Neural progenitor cell (in vitro differentiated cells): ENCODE results near the gene SRPK3. TPM values are rescaled to one million over a fixed set of nuclear protein-coding genes. Genes with fewer than 3 reads are reported as not detected.

ENCODE experiments used
- DNase-seq: peaks from one replicate; pipeline ENCODE4 v3.0.0-alpha.2; 2016; ENCODE audit warnings: low spot score
- H2AFZ ChIP-seq: fragments of 200-600 bp; sonication (generic); replicated peaks from 2 replicates; pipeline ENCODE4 v1.6.1; 2016; ENCODE audit warnings: antibody characterized with exemption
- H3F3A ChIP-seq: fragments of 200-600 bp; sonication (generic); 2 replicates; pipeline ENCODE4 v1.6.1; 2016; ENCODE audit warnings: antibody characterized with exemption, low read depth
- H3K27ac ChIP-seq: fragments of 200-600 bp; sonication (generic); 2 replicates; pipeline ENCODE4 v1.5.1; 2016; ENCODE audit warnings: mild to moderate bottlenecking
- H3K27me3 ChIP-seq: fragments of 200-600 bp; sonication (generic); 2 replicates; pipeline ENCODE4 v1.6.1; 2016; ENCODE audit warnings: mild to moderate bottlenecking, moderate library complexity
- H3K36me3 ChIP-seq: fragments of 200-600 bp; sonication (generic); 2 replicates; pipeline ENCODE4 v1.5.1; 2016
- H3K4me1 ChIP-seq: fragments of 200-600 bp; sonication (generic); 2 replicates; pipeline ENCODE4 v1.6.1; 2016; ENCODE audit warnings: mixed run types
- H3K4me2 ChIP-seq: fragments of 200-600 bp; sonication (generic); 2 replicates; pipeline ENCODE4 v1.6.1; 2016
- H3K4me3 ChIP-seq: fragments of 200-600 bp; sonication (generic); 2 replicates; pipeline ENCODE4 v1.5.1; 2016
- H3K79me2 ChIP-seq: fragments of 200-600 bp; sonication (generic); 2 replicates; pipeline ENCODE4 v1.6.1; 2016; ENCODE audit warnings: low read depth
- H3K9ac ChIP-seq: fragments of 200-600 bp; sonication (generic); 2 replicates; pipeline ENCODE4 v1.6.1; 2016
- H3K9me3 ChIP-seq: fragments of 200-600 bp; sonication (generic); 2 replicates; pipeline ENCODE4 v1.5.1; 2016; ENCODE audit warnings: low read depth
- H4K20me1 ChIP-seq: fragments of 200-600 bp; sonication (generic); 2 replicates; pipeline ENCODE4 v1.6.1; 2016; ENCODE audit warnings: low read depth
- H3K27ac Mint-ChIP-seq: 3 replicates; pipeline ENCODE4 v1.8.0; 2021; ENCODE audit warnings: mixed read lengths
- H3K27me3 Mint-ChIP-seq: 2 replicates; pipeline ENCODE4 v1.8.0; 2022; ENCODE audit warnings: low read depth, mild to moderate bottlenecking, inconsistent platforms, moderate library complexity, mixed read lengths; ENCODE audit not compliant: insufficient read depth
- H3K36me3 Mint-ChIP-seq: 3 replicates; pipeline ENCODE4 v1.8.0; 2021; ENCODE audit warnings: mixed read lengths
- H3K4me1 Mint-ChIP-seq: 3 replicates; pipeline ENCODE4 v1.8.0; 2021; ENCODE audit warnings: mixed read lengths
- H3K4me3 Mint-ChIP-seq: 3 replicates; pipeline ENCODE4 v1.8.0; 2021; ENCODE audit warnings: mild to moderate bottlenecking, moderate library complexity, mixed read lengths
- H3K9me3 Mint-ChIP-seq: 3 replicates; pipeline ENCODE4 v1.8.0; 2020; ENCODE audit warnings: mixed read lengths
- CTCF ChIP-seq: fragments of 200-600 bp; sonication (generic); IDR thresholded peaks from 2 replicates; pipeline ENCODE4 v1.5.1; 2017; ENCODE audit warnings: antibody characterized with exemption, mild to moderate bottlenecking
- EZH2 ChIP-seq: fragments of 200-600 bp; sonication (generic); IDR thresholded peaks from 2 replicates; pipeline ENCODE4 v1.6.1; 2017; ENCODE audit warnings: antibody characterized with exemption, mild to moderate bottlenecking, moderate library complexity
- EZH2phosphoT487 ChIP-seq: fragments of 200-600 bp; sonication (generic); IDR thresholded peaks from 2 replicates; pipeline ENCODE4 v1.6.1; 2017; ENCODE audit warnings: antibody characterized with exemption
- total RNA-seq: library from RNA; depleted of rRNA; stranded (reverse); fragments of >200 nt; gene quantifications from 2 replicates; pipeline ENCODE4 v1.2.3, GENCODE V29; 2015; ENCODE audit warnings: low replicate concordance

SRPK3 gene
- total RNA-seq, 1 donor from 2014 or later, result not detected

- no peaks in the 10 kb centered on the region for H3K36me3 ChIP-seq
- no peak overlapping the region for H3K4me3 ChIP-seq
- no peak overlapping the region for H3K27ac ChIP-seq
- peak; percentile 15 for DNase-seq
- no peaks in the 10 kb centered on the region for H3K79me2 ChIP-seq
- H2AFZ ChIP-seq, result no peak overlapping the region
- H3K36me3 Mint-ChIP-seq, result no peaks in the 10 kb centered on the region
- H3K27me3 ChIP-seq, result no peaks in the 10 kb centered on the region
- no peaks in the 10 kb centered on the region for H3F3A ChIP-seq
- H3K27me3 Mint-ChIP-seq, result peaks cover 8% of the 10 kb centered on the region
- H3K9ac ChIP-seq, result no peak overlapping the region
- H3K4me2 ChIP-seq, result no peak overlapping the region
- H3K9me3 Mint-ChIP-seq, result peaks cover 13% of the 10 kb centered on the region
- H4K20me1 ChIP-seq, result no peaks in the 10 kb centered on the region
- TF ChIP-seq CTCF, result peak; percentile 30
- TF ChIP-seq EZH2, result no peak
- H3K4me1 Mint-ChIP-seq, result peaks cover 8% of the 10 kb centered on the region
- H3K9me3 ChIP-seq, result no peaks in the 10 kb centered on the region
- H3K27ac Mint-ChIP-seq, result no peak overlapping the region
- no peak overlapping the region for H3K4me3 Mint-ChIP-seq
- H3K4me1 ChIP-seq, result no peaks in the 10 kb centered on the region
Measured at GRCh38 chrX:153782313-153782712, 1.5 kb downstream of the SRPK3 start.

- TF ChIP-seq EZH2 (no peak), CTCF (no peak), EZH2phosphoT487 (no peak)
- no peaks in the 10 kb centered on the region for H3K27me3 ChIP-seq
- H3K27me3 Mint-ChIP-seq, result peaks cover 8% of the 10 kb centered on the region
- no peak overlapping the region for H3K4me3 Mint-ChIP-seq
- no peaks in the 10 kb centered on the region for H3K4me1 ChIP-seq
- DNase-seq, result no peak
- peaks cover 15% of the 10 kb centered on the region for H3K9me3 Mint-ChIP-seq
- H3K4me2 ChIP-seq, result no peak overlapping the region
- H3F3A ChIP-seq, result no peaks in the 10 kb centered on the region
- H3K79me2 ChIP-seq, result no peaks in the 10 kb centered on the region
- H3K36me3 Mint-ChIP-seq, result no peaks in the 10 kb centered on the region
- H3K4me1 Mint-ChIP-seq, result peaks cover 8% of the 10 kb centered on the region
- no peak overlapping the region for H3K4me3 ChIP-seq
- no peaks in the 10 kb centered on the region for H3K36me3 ChIP-seq
- H3K9me3 ChIP-seq, result no peaks in the 10 kb centered on the region
- H3K27ac Mint-ChIP-seq, result no peak overlapping the region
- H3K27ac ChIP-seq, result no peak overlapping the region
- no peaks in the 10 kb centered on the region for H4K20me1 ChIP-seq
- H3K9ac ChIP-seq, result no peak overlapping the region
- no peak overlapping the region for H2AFZ ChIP-seq
Measured at GRCh38 chrX:153782871-153783270, 2.0 kb downstream of the SRPK3 start.

GRCh38 chrX:153783378-153784013 is 2.7 kb downstream of the SRPK3 start:
- Histone ChIP-seq H3K27ac (no peak overlapping the region), H3K9me3 (no peaks in the 10 kb centered on the region), H3K4me2 (no peak overlapping the region), H3F3A (no peaks in the 10 kb centered on the region), H2AFZ (no peak overlapping the region), H3K36me3 (no peaks in the 10 kb centered on the region), H4K20me1 (no peaks in the 10 kb centered on the region), H3K9ac (no peak overlapping the region), H3K4me3 (no peak overlapping the region), H3K27me3 (no peaks in the 10 kb centered on the region), H3K79me2 (no peaks in the 10 kb centered on the region), H3K4me1 (no peaks in the 10 kb centered on the region)
- no peak for DNase-seq
- H3K27ac Mint-ChIP-seq, result no peak overlapping the region
- peaks cover 8% of the 10 kb centered on the region for H3K4me1 Mint-ChIP-seq
- no peak overlapping the region for H3K4me3 Mint-ChIP-seq
- H3K9me3 Mint-ChIP-seq, result peaks cover 14% of the 10 kb centered on the region
- H3K36me3 Mint-ChIP-seq, result no peaks in the 10 kb centered on the region
- H3K27me3 Mint-ChIP-seq, result peaks cover 8% of the 10 kb centered on the region
- TF ChIP-seq EZH2 (no peak), CTCF (no peak), EZH2phosphoT487 (no peak)
